Neutrophil (primary cell): Measurements from ENCODE around the gene ZKSCAN2.

Source experiments
- H3K27ac ChIP-seq: fragments of 200-600 bp; sonication (generic); 2 replicates; pipeline ENCODE4 v1.5.1; 2016; ENCODE audit warnings: mild to moderate bottlenecking, moderate library complexity
- H3K27me3 ChIP-seq: fragments of 200-600 bp; sonication (generic); 2 replicates; pipeline ENCODE4 v1.6.0; 2016; ENCODE audit warnings: mild to moderate bottlenecking
- H3K36me3 ChIP-seq: fragments of 200-600 bp; sonication (generic); 2 replicates; pipeline ENCODE4 v1.5.1; 2017
- H3K4me1 ChIP-seq, 2 experiments: fragments of 200-600 bp in 1 of 2; sonication (generic) in 1 of 2; 1 replicate in 1 of 2; 2 replicates in 1 of 2; pipeline versions ENCODE4 v1.5.1 to v1.6.1; 2013 to 2016; ENCODE audit warnings: low read depth in 1 of 2, low read length in 1 of 2, mild to moderate bottlenecking in 1 of 2, moderate library complexity in 1 of 2; ENCODE audit not compliant: control insufficient read depth in 1 of 2, insufficient read depth in 1 of 2
- H3K4me3 ChIP-seq, 2 experiments: fragments of 200-600 bp in 1 of 2; sonication (generic) in 1 of 2; 1 replicate in 1 of 2; 2 replicates in 1 of 2; pipeline ENCODE4 v1.5.1; 2013 to 2016; ENCODE audit warnings: low read depth in 1 of 2, low read length in 1 of 2, mild to moderate bottlenecking in 1 of 2, moderate library complexity in 1 of 2
- H3K9me3 ChIP-seq: fragments of 200-600 bp; sonication (generic); 2 replicates; pipeline ENCODE4 v1.5.1; 2016
- CTCF ChIP-seq: fragments of 200-600 bp; sonication (generic); IDR thresholded peaks from 2 replicates; pipeline ENCODE4 v1.5.1; 2016; ENCODE audit warnings: antibody characterized with exemption

ZKSCAN2 gene

GRCh38 chr16:25213709-25214397 lies 43.8 kb downstream of the ZKSCAN2 start:
- Histone ChIP-seq H3K36me3 (no peaks in the 10 kb centered on the region), H3K4me3 (no peak overlapping the region), H3K27me3 (no peaks in the 10 kb centered on the region), H3K27ac (no peak overlapping the region), H3K4me1 (peaks cover 27 to 36% of the 10 kb centered on the region in 2 experiments), H3K9me3 (no peaks in the 10 kb centered on the region)
- TF ChIP-seq CTCF = no peak

- Histone ChIP-seq H3K4me3 (no peak overlapping the region), H3K27ac (no peak overlapping the region), H3K4me1 (peaks cover 32 to 46% of the 10 kb centered on the region in 2 experiments), H3K36me3 (no peaks in the 10 kb centered on the region), H3K9me3 (no peaks in the 10 kb centered on the region), H3K27me3 (no peaks in the 10 kb centered on the region)
- no peak for TF ChIP-seq CTCF
These were observed 45.0 kb downstream of the ZKSCAN2 start for GRCh38 chr16:25212636-25213035.

GRCh38 chr16:25210758-25211157 lies 46.9 kb downstream of the ZKSCAN2 start:
- Histone ChIP-seq H3K4me1 (peaks cover 50 to 65% of the 10 kb centered on the region in 2 experiments), H3K9me3 (no peaks in the 10 kb centered on the region), H3K4me3 (no peak overlapping the region), H3K27me3 (no peaks in the 10 kb centered on the region), H3K27ac (no peak overlapping the region), H3K36me3 (no peaks in the 10 kb centered on the region)
- no peak for TF ChIP-seq CTCF

GRCh38 chr16:25199457-25199856 lies 58.2 kb downstream of the ZKSCAN2 start:
- no peaks in the 10 kb centered on the region for H3K4me1 ChIP-seq
- no peak overlapping the region for H3K27ac ChIP-seq
- no peak overlapping the region for H3K4me3 ChIP-seq
- no peaks in the 10 kb centered on the region for H3K27me3 ChIP-seq
- H3K36me3 ChIP-seq = no peaks in the 10 kb centered on the region
- no peak for TF ChIP-seq CTCF
- no peaks in the 10 kb centered on the region for H3K9me3 ChIP-seq

- no peak overlapping the region for H3K27ac ChIP-seq
- no peaks in the 10 kb centered on the region for H3K4me1 ChIP-seq
- TF ChIP-seq CTCF = no peak
- H3K9me3 ChIP-seq = no peaks in the 10 kb centered on the region
- no peaks in the 10 kb centered on the region for H3K27me3 ChIP-seq
- no peak overlapping the region for H3K4me3 ChIP-seq
- H3K36me3 ChIP-seq = no peaks in the 10 kb centered on the region
These were observed 59.6 kb downstream of the ZKSCAN2 start for GRCh38 chr16:25198021-25198420.
